Measurements from ENCODE around the gene ATOH8. TPM values are rescaled to one million over a fixed set of nuclear protein-coding genes. Genes with fewer than 3 reads are reported as not detected.

Gene ATOH8
- total RNA-seq, 4 donors from 2014 or later: 41.1 to 124 (median 62.5) TPM

DNA sequence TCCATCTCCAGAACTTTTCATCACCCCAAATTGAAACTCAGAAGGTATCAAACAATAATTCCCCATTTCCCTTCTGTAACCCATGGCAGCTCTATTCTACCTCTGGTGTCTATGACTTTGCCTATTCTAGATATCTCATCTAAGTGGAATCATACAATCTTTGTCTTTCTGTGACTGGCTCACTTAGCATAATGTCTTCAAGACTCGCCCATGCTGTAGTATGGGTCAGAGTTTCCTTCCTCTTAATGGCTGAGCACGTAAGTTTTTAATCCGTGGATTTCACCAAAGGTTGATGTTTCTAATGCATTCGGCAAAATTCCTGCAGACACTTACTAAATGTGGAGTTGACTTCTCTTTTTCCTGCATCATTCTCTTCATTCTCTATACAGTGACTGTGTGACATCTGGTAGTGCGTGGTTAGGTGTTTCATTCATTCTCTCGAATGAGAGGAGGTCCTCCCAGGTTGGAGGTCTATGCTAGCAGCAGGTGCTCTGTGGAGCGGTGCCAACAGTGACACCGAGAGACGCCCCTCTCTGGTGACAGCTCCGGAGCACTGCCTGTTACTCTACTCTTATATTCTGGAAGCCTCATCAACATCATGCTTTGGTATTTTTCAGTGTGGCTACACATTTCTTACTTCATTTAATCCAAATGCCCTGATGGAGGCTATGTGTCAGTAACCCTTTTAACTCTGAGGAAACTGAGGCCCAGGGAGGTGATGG lies 50.1 kb downstream of the ATOH8 start:
- H3K4me1 ChIP-seq: no peaks in the 10 kb centered on the region
- H3K27me3 ChIP-seq: no peaks in the 10 kb centered on the region
- H3K9me3 ChIP-seq: peaks cover 0 to 6% (median 0%) of the 10 kb centered on the region in 4 donors
- intact Hi-C loops (cut with DNase I): no loop called here
- H3K4me3 ChIP-seq: no peak overlapping the region
- no peak for DNase-seq (ENCODE audit: extremely low spot score)
- H3K27ac ChIP-seq (replicated peaks in 1 of 4): no peak overlapping the region
- 81% methylated on average over 10 of the region's 10 CpGs for WGBS
- no peaks in the 10 kb centered on the region for H3K36me3 ChIP-seq
- TF ChIP-seq CTCF (IDR thresholded peaks at IDR 0.05) (no peak), POLR2A (IDR thresholded peaks at IDR 0.05; ENCODE audit: low read depth) (no peak), EP300 (IDR thresholded peaks at IDR 0.05) (no peak), POLR2AphosphoS5 (IDR thresholded peaks at IDR 0.05) (no peak)

DNA sequence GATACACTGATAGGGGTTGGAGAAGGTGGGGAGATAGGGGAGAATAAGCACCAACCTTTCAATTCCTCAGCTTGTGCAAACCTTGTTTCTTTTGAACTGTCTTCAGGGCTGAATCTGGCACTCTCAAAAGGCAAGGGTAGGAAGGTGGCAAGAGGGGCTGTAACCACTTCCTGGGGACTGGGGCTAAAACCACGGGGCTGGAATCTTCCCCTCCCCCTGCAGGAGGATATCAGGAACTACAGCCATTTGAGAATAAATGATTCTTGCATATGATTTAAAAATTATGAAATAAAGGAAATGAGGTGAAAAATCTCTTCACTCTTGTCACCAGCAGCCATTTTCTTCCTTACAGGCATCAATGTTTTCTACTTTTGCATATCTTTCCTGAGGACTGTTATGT lies 50.8 kb downstream of the ATOH8 start:
- Histone ChIP-seq H3K4me1 (no peaks in the 10 kb centered on the region), H3K4me3 (no peak overlapping the region), H3K36me3 (no peaks in the 10 kb centered on the region), H3K27ac (replicated peaks in 1 of 4) (no peak overlapping the region), H3K27me3 (no peaks in the 10 kb centered on the region), H3K9me3 (peaks cover 0 to 6% (median 0%) of the 10 kb centered on the region in 4 donors)
- intact Hi-C loops (cut with DNase I): no loop called here
- TF ChIP-seq POLR2AphosphoS5 (IDR thresholded peaks at IDR 0.05): no peak
- peak; percentile 44 to 63 (median 51) for TF ChIP-seq CTCF (IDR thresholded peaks at IDR 0.05)
- no peak for TF ChIP-seq EP300 (IDR thresholded peaks at IDR 0.05)
- 0% methylated on average over 1 of the region's 1 CpG for WGBS
- DNase-seq (ENCODE audit: extremely low spot score): no peak

- no peak overlapping the region for H3K4me3 ChIP-seq
- 87% methylated on average over 4 of the region's 4 CpGs for WGBS
- peaks cover 8 to 12% (median 9%) of the 10 kb centered on the region in 4 donors for H3K4me1 ChIP-seq
- DNase-seq (ENCODE audit: extremely low spot score): no peak
- no peaks in the 10 kb centered on the region for H3K27me3 ChIP-seq
- no peak overlapping the region for H3K27ac ChIP-seq (replicated peaks in 1 of 4)
- no peaks in the 10 kb centered on the region for H3K9me3 ChIP-seq
- intact Hi-C loops (cut with DNase I): no loop called here
- no peak for TF ChIP-seq EP300 (IDR thresholded peaks at IDR 0.05)
- no peaks in the 10 kb centered on the region for H3K36me3 ChIP-seq
Observed at GRCh38 chr2:85806358-85807118, 52.7 kb downstream of the ATOH8 start.

GRCh38 chr2:85807756-85808155 lies 54.0 kb downstream of the ATOH8 start:
- Histone ChIP-seq H3K36me3 (no peaks in the 10 kb centered on the region), H3K4me1 (peaks cover 12 to 18% (median 12%) of the 10 kb centered on the region in 4 donors), H3K27ac (replicated peaks in 1 of 4) (no peak overlapping the region), H3K27me3 (no peaks in the 10 kb centered on the region), H3K9me3 (no peaks in the 10 kb centered on the region), H3K4me3 (no peak overlapping the region)
- WGBS: 96% methylated on average over 3 of the region's 3 CpGs
- no peak for DNase-seq (ENCODE audit: extremely low spot score)
- TF ChIP-seq POLR2AphosphoS5 (IDR thresholded peaks at IDR 0.05) (no peak), EP300 (IDR thresholded peaks at IDR 0.05) (no peak), POLR2A (IDR thresholded peaks at IDR 0.05; ENCODE audit: low read depth) (no peak), CTCF (IDR thresholded peaks at IDR 0.05) (no peak)
- intact Hi-C loops (cut with DNase I): no loop called here

DNA sequence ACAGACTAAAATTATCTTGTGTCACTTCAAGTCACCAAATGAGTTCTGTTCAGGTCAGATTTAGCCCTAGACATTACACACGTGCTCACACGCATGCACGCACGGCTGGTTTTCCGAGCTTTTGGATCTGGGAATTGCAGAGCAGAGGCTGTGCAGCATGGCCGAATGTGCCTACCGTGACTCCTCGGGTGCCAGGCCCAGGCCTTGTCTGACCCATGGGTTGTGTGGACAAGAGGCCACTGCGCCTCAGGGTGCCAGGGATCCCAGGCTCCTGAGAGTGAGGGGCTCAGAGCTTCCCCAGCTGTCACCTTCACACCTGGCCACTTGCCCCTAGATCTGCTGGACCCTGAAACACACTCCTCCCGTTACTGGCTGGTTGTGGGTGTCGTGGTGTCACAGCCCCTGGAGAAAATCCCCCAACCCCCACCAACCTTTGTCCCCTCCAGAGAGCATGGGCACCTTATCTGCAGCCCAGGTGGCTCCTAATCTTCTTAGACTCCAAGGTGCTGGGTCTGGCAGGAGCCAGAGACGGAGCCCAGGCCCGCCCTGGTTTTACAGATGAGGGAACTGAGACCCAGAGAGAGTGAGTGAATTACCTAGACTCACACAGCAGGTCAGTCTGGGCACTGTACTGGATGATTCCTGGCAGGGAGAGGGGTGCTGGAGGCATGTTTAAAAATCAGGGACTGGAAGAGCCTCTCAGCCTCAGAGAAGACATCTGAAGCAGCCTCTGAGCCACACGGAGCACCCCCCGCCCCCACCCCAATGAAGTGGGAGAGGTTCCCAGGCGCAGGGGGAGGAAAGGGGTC lies 56.8 kb downstream of the ATOH8 start:
- WGBS: 88% methylated on average over 15 of the region's 16 CpGs
- peak overlapping the region in 3 of 4 donors; percentile 11 to 30 (median 25) for H3K4me3 ChIP-seq
- DNase-seq (ENCODE audit: extremely low spot score): peak; percentile 84

More for the DNA sequence above, 56.8 kb downstream of the ATOH8 start:
- TF ChIP-seq POLR2A (IDR thresholded peaks at IDR 0.05; ENCODE audit: low read depth) (no peak), POLR2AphosphoS5 (IDR thresholded peaks at IDR 0.05) (no peak), CTCF (IDR thresholded peaks at IDR 0.05) (no peak), EP300 (IDR thresholded peaks at IDR 0.05) (no peak)
- Histone ChIP-seq H3K9me3 (no peaks in the 10 kb centered on the region), H3K4me1 (peaks cover 15 to 23% (median 17%) of the 10 kb centered on the region in 4 donors), H3K36me3 (no peaks in the 10 kb centered on the region), H3K27me3 (no peaks in the 10 kb centered on the region), H3K27ac (replicated peaks in 1 of 4) (peak overlapping the region in 1 of 4 donors; percentile 53)
- intact Hi-C loops (cut with DNase I): loop anchor here (5.0 kb wide), 1 partner anchor 173 kb away; no protein-coding TSS in a partner anchor

Measured in esophagus muscularis mucosa (tissue), 4 donors.